Spleen (tissue), 7 donors: ENCODE measurements around the gene DNAJC10.
"Not testable (repeated sequence)": the region's sequence is repeated elsewhere in the genome, so short reads cannot be mapped to it uniquely, and the experiment has no call there.

Experiments used
- POLR2AphosphoS5 ChIP-seq, 3 donors: sonication (generic); formaldehyde crosslinking; IDR thresholded peaks; one replicate each; pipeline ENCODE4 v1.5.1; 2017; ENCODE audit warnings: antibody characterized with exemption in 3 of 3
- TF ChIP-seq, protein P1 (sequence below), 11 experiments: fragments of 200-600 bp in 7 of 11; fragments of 450-650 bp in 4 of 11; sonication (generic) in 4 of 11; IDR thresholded peaks in 8 of 11; conservative IDR thresholded peaks in 3 of 11; 1 replicate in 7 of 11; 2 replicates in 4 of 11; pipeline versions ENCODE4 v1.4.0 to v1.8.0; 2016 to 2021; ENCODE audit warnings: antibody characterized with exemption in 11 of 11, inconsistent platforms in 4 of 11, mild to moderate bottlenecking in 1 of 11
- donor health status: DM: no; HTN: no; CAD: no; lungs with moderate emphysema.
- donor health status: DM: no; HTN: no; CAD: no.
- donor health status: DM: no; HTN: no; CAD: no.

DNA sequence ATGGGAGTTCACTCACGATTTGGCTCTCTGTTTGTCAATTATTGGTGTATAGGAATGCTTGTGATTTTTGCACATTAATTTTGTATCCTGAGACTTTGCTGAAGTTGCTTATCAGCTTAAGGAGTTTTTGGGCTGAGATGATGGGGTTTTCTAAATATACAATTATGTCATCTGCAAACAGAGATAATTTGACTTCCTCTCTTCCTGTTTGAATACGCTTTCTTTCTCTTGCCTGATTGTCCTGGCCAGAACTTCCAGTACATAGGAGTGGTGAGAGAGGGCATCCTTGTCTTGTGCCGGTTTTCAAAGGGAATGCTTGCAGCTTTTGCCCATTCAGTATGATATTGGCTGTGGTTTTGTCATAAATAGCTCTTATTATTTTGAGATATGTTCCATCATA, 66.6 kb downstream of the DNAJC10 start:
- TF ChIP-seq, protein P1, sequence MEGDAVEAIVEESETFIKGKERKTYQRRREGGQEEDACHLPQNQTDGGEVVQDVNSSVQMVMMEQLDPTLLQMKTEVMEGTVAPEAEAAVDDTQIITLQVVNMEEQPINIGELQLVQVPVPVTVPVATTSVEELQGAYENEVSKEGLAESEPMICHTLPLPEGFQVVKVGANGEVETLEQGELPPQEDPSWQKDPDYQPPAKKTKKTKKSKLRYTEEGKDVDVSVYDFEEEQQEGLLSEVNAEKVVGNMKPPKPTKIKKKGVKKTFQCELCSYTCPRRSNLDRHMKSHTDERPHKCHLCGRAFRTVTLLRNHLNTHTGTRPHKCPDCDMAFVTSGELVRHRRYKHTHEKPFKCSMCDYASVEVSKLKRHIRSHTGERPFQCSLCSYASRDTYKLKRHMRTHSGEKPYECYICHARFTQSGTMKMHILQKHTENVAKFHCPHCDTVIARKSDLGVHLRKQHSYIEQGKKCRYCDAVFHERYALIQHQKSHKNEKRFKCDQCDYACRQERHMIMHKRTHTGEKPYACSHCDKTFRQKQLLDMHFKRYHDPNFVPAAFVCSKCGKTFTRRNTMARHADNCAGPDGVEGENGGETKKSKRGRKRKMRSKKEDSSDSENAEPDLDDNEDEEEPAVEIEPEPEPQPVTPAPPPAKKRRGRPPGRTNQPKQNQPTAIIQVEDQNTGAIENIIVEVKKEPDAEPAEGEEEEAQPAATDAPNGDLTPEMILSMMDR (IDR thresholded peaks at IDR 0.05 in 8 of 11, conservative IDR thresholded peaks at IDR 0.05 in 3 of 11): not testable (repeated sequence)
- not testable (repeated sequence) for TF ChIP-seq POLR2AphosphoS5 (IDR thresholded peaks at IDR 0.05)
